MM.1S (cell line): ENCODE measurements around the gene SEPTIN3.

Source experiments
- DNase-seq: peaks from one replicate; pipeline ENCODE4 v3.0.0-alpha.2; 2015
- H2AFZ ChIP-seq: fragments of 300-600 bp; sonication (generic); 2 replicates; pipeline ENCODE4 v1.6.0; 2016; ENCODE audit warnings: antibody characterized with exemption, low read length
- H3F3A ChIP-seq: fragments of 300-600 bp; sonication (generic); 2 replicates; pipeline ENCODE4 v1.6.1; 2016; ENCODE audit warnings: mild to moderate bottlenecking, antibody characterized with exemption, low read length, moderate library complexity, mixed read lengths; ENCODE audit not compliant: insufficient read depth
- H3K27ac ChIP-seq: fragments of 300-600 bp; sonication (generic); 2 replicates; pipeline ENCODE4 v1.5.1; 2016; ENCODE audit warnings: mild to moderate bottlenecking, low read length
- H3K27me3 ChIP-seq: fragments of 300-600 bp; sonication (generic); replicated peaks from 2 replicates; pipeline ENCODE4 v1.6.0; 2016; ENCODE audit warnings: low read length; ENCODE audit not compliant: insufficient read depth
- H3K36me3 ChIP-seq: fragments of 300-600 bp; sonication (generic); replicated peaks from 2 replicates; pipeline ENCODE4 v1.6.1; 2016; ENCODE audit warnings: mild to moderate bottlenecking, low read length, mixed read lengths; ENCODE audit not compliant: insufficient read depth
- H3K4me1 ChIP-seq: fragments of 300-600 bp; sonication (generic); 2 replicates; pipeline ENCODE4 v1.6.1; 2016; ENCODE audit warnings: low read length, mixed read lengths
- H3K4me2 ChIP-seq: fragments of 300-600 bp; sonication (generic); 2 replicates; pipeline ENCODE4 v1.6.0; 2016; ENCODE audit warnings: low read depth, low read length
- H3K4me3 ChIP-seq: fragments of 300-600 bp; sonication (generic); 2 replicates; pipeline ENCODE4 v1.5.1; 2016; ENCODE audit warnings: low read length, mixed read lengths
- H3K79me2 ChIP-seq: fragments of 300-600 bp; sonication (generic); 2 replicates; pipeline ENCODE4 v1.6.1; 2016; ENCODE audit warnings: mixed run types, low read length, mixed read lengths
- H3K9ac ChIP-seq: fragments of 300-600 bp; sonication (generic); 2 replicates; pipeline ENCODE4 v1.6.1; 2016; ENCODE audit warnings: low read length, mixed read lengths
- H3K9me2 ChIP-seq: fragments of 300-600 bp; sonication (generic); replicated peaks from 2 replicates; pipeline ENCODE4 v1.6.1; 2016; ENCODE audit warnings: mild to moderate bottlenecking, low read length, mixed read lengths; ENCODE audit not compliant: insufficient read depth
- H3K9me3 ChIP-seq: fragments of 300-600 bp; sonication (generic); replicated peaks from 2 replicates; pipeline ENCODE4 v1.6.1; 2016; ENCODE audit warnings: mild to moderate bottlenecking, low read length, mixed read lengths; ENCODE audit not compliant: insufficient read depth
- H4K20me1 ChIP-seq: fragments of 300-600 bp; sonication (generic); 2 replicates; pipeline ENCODE4 v1.6.1; 2016; ENCODE audit warnings: mild to moderate bottlenecking, low read length, moderate library complexity, mixed read lengths; ENCODE audit not compliant: insufficient read depth
- CTCF ChIP-seq: fragments of 300-600 bp; sonication (generic); IDR thresholded peaks from 2 replicates; pipeline ENCODE4 v1.5.1; 2016; ENCODE audit warnings: antibody characterized with exemption, low read length, mixed read lengths
- EZH2 ChIP-seq: fragments of 300-600 bp; sonication (generic); optimal IDR thresholded peaks from 2 replicates; pipeline ENCODE3; 2017; ENCODE audit warnings: low read depth, mild to moderate bottlenecking, antibody characterized with exemption, low read length, mixed read lengths
- EZH2phosphoT487 ChIP-seq: fragments of 300-600 bp; sonication (generic); IDR thresholded peaks from 2 replicates; pipeline ENCODE4 v1.6.1; 2018; ENCODE audit warnings: antibody characterized with exemption, low read length

SEPTIN3 gene

GRCh38 chr22:41964112-41964491 lies 5.1 kb upstream of the SEPTIN3 start:
- Histone ChIP-seq H3K4me3 (no peak overlapping the region), H3K36me3 (no peaks in the 10 kb centered on the region), H3F3A (no peaks in the 10 kb centered on the region), H4K20me1 (no peaks in the 10 kb centered on the region), H3K27me3 (0 out of 2 replicates have a peak, but pooled peaks cover 3% of the 10 kb centered on the region), H2AFZ (no peak overlapping the region), H3K79me2 (no peaks in the 10 kb centered on the region), H3K4me2 (no peak overlapping the region), H3K9me2 (no peaks in the 10 kb centered on the region), H3K9ac (no peak overlapping the region), H3K9me3 (no peaks in the 10 kb centered on the region), H3K27ac (no peak overlapping the region), H3K4me1 (peaks cover 9% of the 10 kb centered on the region)
- TF ChIP-seq CTCF (no peak), EZH2phosphoT487 (no peak), EZH2 (no peak)
- no peak for DNase-seq

- H3K27ac ChIP-seq = no peak overlapping the region
- no peaks in the 10 kb centered on the region for H3K9me3 ChIP-seq
- 0 out of 2 replicates have a peak, but pooled peaks cover 7% of the 10 kb centered on the region for H3K27me3 ChIP-seq
- no peaks in the 10 kb centered on the region for H3K9me2 ChIP-seq
- no peaks in the 10 kb centered on the region for H3K79me2 ChIP-seq
- H3K4me1 ChIP-seq = no peaks in the 10 kb centered on the region
- H3K4me3 ChIP-seq = no peak overlapping the region
- H3F3A ChIP-seq = no peaks in the 10 kb centered on the region
- TF ChIP-seq EZH2phosphoT487 = no peak
- no peak for DNase-seq
- H3K36me3 ChIP-seq = no peaks in the 10 kb centered on the region
- no peak overlapping the region for H3K9ac ChIP-seq
- H2AFZ ChIP-seq = no peak overlapping the region
- no peaks in the 10 kb centered on the region for H4K20me1 ChIP-seq
- H3K4me2 ChIP-seq = no peak overlapping the region
These were observed 3.0 kb upstream of the SEPTIN3 start for GRCh38 chr22:41966225-41966606.

DNA sequence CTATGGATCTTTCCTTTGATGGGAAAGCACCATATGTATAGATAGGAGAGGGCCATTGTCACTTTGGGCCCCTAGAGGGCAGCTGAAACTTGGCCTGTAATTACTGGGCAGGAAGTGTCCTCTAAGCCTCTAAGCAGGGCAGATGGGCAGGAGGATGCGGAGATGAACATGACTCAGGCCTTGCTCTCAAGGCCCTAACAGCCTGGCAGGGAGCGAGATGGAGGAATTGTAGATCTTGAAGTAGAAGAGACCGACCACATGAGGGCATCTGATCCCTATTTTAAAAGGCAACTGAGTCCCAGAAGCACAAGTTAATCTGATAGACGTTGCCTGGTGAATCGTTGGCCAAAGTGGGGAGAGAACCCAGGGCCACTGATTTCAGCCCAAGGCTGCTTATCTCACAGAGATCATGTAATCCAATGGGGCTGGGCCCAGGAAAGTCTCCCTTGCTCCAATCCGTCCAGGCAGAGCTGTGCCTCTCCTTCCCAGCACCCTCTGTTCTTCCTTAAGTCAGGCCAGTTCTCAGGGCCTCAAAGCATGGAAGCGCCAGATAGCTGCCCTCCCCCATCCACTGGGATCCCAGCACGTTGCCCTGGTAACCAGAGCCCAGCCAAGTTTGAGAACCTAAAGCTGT lies 2.5 kb upstream of the SEPTIN3 start:
- Histone ChIP-seq H2AFZ (no peak overlapping the region), H3K4me2 (no peak overlapping the region), H4K20me1 (no peaks in the 10 kb centered on the region), H3K27me3 (peaks cover 7% of the 10 kb centered on the region; the same call in 1 of the 2 replicates), H3F3A (no peaks in the 10 kb centered on the region), H3K9me2 (no peaks in the 10 kb centered on the region), H3K36me3 (no peaks in the 10 kb centered on the region), H3K27ac (no peak overlapping the region), H3K9me3 (no peaks in the 10 kb centered on the region), H3K79me2 (no peaks in the 10 kb centered on the region), H3K4me3 (no peak overlapping the region), H3K4me1 (no peaks in the 10 kb centered on the region), H3K9ac (no peak overlapping the region)
- peak; percentile 68 for DNase-seq
- TF ChIP-seq CTCF (peak; percentile 42), EZH2phosphoT487 (no peak)

DNA sequence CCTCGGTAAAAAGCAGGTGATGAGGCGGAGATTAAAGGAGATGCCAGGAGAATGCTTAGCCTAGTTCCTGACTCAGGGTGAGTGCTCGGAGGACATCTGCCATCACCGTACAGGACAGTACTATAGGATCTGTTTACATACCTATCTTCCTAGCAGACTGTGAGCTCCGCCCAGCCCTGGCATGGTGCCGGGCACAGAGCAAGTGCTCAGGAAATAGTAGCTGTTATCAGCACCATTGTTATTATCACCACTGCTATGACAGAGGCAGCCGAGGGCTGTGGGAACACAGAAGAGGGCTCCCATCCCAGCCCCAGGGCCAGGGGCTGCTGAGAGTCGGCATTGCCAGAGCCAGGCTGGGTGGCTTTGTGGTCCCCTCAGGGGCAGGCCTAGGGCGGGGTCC lies 642 bp upstream of the SEPTIN3 start:
- no peaks in the 10 kb centered on the region for H4K20me1 ChIP-seq
- H2AFZ ChIP-seq = no peak overlapping the region
- H3K4me2 ChIP-seq = no peak overlapping the region
- no peaks in the 10 kb centered on the region for H3K79me2 ChIP-seq
- H3K27me3 ChIP-seq = peaks cover 17% of the 10 kb centered on the region
- H3K9ac ChIP-seq = no peak overlapping the region
- TF ChIP-seq EZH2 (no peak), CTCF (no peak), EZH2phosphoT487 (no peak)
- H3K4me3 ChIP-seq = no peak overlapping the region
- DNase-seq = no peak
- H3K36me3 ChIP-seq = no peaks in the 10 kb centered on the region
- H3K9me2 ChIP-seq = no peaks in the 10 kb centered on the region
- no peaks in the 10 kb centered on the region for H3F3A ChIP-seq
- no peaks in the 10 kb centered on the region for H3K9me3 ChIP-seq
- no peak overlapping the region for H3K27ac ChIP-seq
- no peaks in the 10 kb centered on the region for H3K4me1 ChIP-seq
